NCI-H128 (cell line): ENCODE results near the gene MSLN.

Source experiments
- DNase-seq: peaks from one replicate; lab custom pipeline; 2025; ENCODE audit not compliant: unreplicated experiment; lab: John Stamatoyannopoulos, UW

The MSLN gene

DNA sequence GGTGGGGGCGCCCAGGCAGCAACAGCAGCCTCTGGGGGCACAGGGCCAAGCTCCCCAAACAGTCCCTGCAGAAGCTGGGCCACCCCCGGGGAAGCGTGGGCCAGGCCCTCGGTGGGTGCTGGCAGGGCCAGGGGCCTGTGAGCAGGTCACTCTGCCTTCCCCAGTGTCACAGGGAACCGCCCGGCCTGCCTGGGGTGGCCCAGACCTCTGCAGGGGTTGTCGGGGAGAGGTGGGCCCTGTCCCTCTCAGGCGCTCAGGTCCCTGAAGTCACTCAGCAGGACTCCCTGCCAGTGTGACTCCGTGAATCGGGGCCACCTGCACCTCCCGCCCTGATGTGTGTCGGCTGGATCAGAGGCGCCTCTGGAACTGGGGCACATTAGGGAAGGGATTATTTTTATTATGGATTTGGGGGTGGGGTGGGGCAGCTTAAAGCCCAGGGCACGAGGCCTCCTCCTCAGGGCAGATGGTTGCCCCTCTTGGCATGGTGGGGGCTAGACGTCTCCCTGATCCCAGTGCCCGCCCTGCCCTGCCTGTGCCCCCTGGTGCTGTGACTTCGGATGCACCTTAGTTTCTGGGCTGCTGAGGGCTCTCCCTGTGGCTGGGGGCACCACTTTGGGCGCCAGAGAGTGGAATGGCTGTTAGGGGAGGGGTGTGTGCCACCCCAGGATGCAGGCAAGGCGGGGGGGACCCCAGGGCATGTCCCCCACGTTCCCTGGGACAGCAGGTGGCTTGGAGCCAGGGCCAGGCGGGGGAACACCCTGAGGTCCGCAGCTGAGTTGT, 41.2 kb downstream of the MSLN start:
- DNase-seq: no peak

DNA sequence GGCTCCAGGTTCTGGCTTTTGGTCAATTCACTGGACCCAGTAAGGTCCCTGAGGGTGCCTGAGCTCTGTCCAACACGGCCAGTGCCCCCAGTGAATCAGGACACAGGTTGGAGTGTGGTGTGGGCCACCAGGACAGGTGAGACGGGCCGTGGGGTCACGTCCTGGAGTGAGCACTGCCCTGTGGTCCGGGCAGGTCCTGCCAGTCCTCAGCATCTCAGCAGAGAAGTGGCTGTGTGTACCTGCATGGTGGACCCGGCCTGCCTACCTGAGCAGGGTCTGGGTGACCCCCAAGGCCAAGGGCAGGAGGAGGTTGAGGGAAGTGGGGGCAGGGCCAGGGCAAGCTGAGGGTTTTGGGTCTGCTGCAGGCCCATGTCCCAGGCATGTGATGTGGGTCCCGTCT, 41.9 kb downstream of the MSLN start:
- DNase-seq: no peak

DNA sequence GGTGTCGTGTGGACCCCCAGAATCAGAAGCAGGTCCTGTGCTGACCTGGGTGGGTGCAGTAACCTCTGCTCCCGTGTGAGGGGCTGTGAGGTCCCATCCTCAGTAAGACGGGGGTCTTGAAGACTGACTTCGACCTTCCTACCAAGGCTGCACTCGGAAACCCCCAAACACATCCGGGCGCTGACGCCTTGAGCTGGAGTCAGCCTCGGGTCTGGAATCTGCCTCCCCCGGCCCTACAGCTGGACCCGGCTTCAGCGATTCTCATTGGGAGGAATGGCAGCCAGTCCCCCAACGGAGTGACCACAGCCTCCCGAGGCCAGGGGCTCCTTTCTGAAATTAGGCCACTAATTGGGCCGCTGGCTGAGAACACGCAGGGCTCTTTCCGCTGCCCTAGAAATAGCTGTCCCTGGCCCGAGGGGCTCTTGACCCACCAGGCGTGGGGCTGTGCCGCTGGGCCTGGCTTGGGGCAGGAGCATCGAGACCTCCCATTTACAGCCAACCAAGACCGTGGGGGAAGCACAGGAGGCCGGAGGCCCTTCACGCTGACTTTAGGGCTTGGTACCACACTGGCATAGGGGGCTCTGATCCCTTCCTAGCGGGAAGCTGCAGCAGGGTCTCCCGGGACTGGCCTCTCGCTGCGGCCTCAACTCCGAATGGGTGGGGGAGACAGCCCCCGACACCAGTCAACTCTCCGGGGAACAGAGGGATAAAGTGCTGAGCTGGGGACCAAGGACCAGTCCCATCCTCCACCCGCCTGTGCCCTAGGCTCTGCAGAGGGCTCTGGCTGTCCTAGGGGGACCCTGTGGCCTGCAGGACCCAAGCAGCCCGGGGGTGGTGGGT, 42.6 kb downstream of the MSLN start:
- no peak for DNase-seq

DNA sequence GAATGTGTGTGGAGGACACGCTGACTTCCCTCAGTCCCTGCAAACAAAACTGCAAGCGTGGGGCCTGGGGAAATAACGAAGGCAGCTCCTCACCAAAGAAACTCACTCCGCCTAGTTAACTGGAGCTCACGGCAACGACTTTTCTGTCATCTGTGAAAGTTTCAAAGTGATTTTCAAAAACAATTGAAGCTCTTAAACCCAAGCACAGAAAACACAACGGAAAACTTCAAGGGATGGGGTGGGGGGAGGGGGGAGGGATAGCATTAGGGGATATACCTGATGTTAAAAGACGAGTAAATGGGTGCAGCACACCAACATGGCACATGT, 43.2 kb downstream of the MSLN start:
- no peak for DNase-seq

DNA sequence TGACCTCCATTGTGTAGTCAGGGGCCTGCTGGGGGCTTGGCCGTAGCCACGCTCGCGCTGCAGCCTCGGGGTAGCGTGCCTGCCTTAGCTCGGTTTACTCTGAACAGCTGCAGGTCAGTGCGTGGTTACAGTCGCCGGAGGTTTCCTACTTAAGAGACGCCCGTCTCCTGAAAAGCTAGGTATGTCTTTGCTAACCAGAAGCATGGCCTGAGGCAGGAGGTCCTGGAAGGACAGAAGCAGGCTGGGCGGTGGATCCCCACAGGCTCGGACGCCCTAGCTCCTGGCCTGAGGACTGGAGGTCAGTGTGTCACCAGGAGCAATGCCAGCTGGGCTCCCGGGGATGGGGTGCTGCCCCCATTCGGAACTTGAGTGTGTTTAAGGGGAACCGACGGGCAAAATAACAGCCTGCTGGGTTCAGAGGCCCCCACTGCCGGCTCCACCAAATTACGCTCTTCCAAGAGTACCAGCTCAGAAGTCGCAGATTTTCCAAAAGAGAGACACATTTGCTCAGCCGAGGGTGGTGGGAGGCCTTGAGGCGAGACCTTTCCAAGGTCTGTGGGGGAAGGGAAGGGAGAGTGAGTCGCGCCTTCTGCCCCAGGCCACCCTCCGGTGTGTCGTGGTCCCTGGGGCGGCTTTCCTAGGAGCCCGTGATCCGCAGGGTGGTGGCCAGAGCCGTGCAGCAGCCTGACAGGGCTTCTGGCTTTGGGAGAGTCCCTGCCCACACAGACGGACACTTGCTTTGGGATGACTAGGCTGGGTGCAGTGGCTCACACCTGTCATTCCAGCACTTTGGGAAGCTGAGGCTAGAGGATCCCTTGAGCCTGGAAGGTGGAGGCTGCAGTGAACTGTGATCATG, 43.9 kb downstream of the MSLN start:
- no peak for DNase-seq

DNA sequence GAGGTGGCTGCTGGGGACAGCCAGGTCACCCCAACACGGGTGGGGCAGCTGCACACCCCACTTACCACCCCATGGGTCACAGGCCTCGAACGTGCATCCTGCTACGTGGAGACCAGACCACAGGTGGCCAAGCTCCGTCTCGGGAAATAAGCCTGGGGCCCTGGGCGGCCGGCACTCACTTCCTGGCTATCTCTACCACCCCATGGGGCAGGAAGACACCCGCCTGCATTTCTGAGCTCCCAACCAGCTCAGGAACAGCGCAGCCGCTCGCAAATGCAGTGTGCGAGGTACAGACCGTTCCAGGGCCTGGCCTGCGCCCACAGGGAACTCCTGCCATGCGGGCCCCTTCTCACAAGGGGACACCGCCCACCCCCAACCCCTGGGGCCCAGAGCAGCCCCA, 44.9 kb downstream of the MSLN start:
- DNase-seq: no peak

DNA sequence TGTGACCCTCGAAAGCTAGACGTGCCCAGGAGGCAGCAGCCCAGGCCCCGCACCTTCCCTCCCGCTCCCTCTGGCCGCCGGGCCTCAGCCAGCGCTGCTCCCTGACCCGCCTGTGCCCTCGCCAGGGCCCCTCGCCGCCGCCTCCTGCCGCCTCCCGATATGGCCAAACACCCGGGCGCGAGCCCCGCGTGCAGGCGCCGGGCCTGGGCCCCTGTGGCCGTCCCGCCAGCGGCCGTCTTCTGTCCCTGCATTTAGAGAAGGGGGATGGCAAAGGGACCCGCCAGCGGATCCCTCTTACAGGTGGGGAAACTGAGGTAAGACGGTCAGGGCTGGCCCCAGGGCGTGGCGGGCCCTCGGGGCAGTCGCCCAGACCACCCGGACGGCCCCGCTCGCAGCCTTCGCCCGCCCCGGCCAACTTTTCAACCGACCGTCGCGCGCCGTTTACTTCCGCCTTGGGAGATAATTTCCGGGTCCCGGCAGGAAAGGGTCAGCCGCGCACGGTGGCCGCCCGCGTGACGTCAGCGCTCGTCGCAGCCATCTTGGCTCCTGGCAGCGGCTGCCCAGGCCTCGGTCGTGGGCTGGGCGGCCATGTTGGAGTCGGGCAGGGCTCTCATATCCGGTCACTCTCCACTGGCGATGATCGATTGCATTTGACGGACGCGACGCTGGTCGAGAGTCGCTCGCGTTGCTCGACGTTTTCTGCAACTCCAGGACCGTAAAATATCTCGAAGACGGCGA, 47.0 kb downstream of the MSLN start:
- DNase-seq: peak; percentile 46

DNA sequence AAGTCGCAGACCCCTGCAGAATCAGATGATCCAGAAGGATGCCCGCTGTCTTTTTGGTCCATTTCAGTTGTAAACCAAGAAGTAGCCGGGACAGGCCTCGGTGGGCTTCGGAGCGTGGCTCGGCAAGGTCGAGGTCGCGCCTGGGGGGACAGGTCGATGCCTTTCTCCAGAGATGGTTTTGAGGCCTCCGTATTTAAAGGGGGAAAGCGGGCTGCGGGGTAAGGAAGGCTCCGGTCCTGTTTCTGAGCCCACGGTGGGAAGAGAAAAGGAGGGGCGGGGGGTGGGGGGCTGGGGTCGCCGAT, 47.5 kb downstream of the MSLN start:
- DNase-seq: no peak

DNA sequence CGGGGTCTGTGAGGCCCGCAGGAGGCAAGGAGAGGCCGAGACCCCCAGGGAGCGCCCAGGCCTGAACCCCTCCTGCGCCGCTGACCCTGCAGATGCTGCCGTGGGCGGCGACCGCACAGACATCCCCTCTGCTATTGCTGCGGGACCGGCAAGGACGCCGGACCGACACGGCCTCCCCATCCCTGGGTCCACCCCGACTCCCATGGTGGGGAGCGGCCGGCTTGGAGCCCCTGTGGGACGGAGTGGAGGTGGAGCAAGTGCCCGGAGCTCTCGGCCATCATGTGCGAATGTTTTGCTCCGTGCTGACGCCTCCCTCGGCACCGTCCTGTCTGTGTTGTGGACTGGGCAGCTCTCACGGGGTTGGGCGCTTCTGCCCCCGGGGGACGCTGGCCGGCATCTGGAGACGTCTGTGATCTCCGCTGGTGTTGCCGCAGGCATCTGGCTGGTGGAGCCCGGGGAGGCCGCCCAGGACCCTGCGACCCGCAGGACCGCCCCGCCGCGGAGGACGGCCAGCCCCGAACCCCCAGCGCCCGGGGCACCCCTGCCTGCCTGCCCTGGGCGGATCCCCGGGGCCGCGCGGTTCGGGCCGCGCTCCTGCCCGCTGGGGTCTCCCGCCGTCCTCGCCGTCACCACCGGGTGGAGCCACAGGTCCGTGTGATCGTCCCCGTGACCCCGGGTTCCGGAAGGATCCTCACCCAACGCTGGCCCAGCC, 52.8 kb downstream of the MSLN start:
- DNase-seq: no peak

DNA sequence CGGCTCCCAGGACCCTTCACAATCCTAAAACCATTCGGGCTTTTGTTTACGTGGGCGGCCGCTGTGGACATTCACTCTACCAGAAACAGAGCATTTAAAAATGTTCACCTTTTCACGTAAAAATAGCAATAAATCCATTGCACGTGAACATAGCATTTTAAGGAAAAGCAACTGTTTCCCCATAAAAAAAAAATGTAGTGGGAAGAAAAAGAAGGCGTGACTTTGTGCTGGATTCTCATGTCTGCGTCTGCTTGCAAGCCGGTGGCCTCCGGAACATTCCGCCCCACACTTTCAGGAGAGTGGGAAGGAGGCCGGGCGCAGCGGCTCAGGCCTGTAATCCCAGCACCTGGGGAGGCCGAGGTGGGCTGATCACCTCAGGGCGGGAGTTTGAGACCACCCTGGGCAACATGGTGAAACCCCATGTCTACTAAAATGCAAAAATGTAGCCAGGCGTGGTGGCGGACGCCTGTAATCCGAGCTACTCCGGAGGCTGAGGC, 53.4 kb downstream of the MSLN start:
- no peak for DNase-seq

DNA sequence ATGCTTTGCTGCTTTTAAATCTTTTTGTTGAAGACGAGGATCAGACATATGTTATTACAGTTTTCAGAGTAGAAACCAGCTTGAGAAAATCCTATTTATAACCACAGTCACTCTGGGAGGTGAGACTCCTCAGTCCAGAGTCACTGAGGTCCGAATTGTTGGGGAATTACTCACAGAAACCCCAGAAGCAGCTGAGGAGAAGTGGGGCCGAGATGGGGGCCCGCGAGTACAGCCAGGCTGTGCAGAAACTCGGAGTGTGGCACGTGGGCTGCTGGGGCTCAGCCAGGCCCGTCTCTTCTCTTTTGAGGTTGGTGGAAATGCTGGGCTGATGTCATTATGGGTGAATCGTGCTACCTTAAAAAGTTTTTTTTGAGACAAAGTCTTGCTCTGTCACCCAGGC, 54.4 kb downstream of the MSLN start:
- DNase-seq: no peak

DNA sequence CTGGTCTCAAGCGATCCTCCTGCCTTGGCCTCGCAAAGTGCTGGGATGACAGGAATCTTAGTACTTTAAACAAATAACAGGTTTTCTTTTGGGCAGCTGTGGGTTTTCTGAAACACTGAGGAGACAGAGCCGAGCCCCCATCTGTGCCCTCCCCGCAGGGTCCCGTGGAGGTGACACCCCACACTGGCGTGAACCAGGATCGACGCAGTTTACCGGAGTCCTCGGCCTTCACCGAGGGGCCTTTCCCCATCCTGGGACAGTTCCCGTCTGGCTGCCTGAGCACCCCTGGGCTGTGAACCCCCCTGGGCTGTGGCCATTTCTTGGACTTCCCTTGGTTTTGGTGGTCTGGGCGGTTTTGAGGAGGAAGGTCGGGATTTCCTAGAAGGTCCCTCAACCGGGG, 55.3 kb downstream of the MSLN start:
- no peak for DNase-seq

DNA sequence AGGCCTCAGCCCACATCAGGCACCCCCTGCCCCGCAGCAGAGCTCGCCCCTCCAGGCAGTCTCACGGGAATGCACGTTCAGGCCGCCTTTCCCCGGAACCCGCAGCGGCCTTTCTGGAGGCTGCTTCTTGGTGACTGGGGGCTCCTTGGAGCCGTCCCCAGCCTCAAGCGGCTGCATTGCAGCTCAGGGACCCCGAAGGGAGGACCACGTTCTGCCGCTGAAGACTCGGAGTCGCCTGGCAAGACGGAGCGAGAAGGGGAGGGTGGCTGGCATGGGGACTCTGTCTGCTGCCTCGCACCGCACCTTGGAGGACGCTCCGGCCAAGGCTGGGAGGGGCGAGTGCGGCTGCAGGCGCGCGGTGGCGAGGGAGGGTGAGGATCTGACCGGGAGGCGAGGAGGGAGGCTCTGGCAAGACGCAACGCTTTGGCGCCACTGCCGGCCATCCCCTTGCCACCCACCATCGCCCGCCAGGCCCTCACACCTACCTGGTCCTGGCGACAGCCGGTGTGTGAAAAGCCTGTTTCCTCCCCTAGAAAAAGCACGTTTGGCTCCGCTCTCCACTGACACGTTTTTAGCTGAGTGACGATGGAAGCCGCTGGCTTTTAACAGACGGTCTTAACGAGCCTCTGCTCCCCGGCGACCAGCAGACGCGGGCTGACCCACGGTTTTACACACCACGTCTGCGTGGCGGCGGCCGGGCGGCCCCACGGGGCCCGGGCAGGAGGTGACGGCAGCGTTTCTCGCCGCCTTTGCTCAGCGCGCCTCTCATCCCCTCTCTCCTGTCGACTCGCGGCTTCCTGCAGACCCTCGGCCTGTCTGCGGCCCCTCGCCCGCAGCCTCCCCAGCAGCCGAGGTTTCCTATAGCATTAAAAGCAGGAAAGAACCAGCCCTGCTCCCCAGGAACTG, 56.7 kb downstream of the MSLN start:
- no peak for DNase-seq

DNA sequence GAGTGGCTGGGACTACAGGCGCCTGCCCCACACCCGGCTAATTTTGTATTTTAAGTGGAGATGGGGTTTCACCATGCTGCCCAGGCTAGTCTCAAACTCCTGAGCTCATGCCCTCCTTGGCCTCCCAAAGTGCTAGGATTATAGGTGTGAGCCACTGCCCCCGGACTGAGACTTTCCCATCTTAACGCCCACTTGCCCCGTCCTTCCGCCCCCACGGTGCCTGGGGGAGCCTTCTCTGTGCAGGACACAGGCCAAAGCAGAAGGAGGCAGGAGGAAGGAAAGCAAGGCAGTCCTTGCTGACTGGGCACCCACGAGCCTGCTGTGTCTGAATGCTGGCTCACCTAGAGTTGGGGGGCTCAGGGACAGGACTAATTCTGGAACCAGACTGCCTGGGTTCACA, 57.6 kb downstream of the MSLN start:
- no peak for DNase-seq
